NCI-H226 (cell line): Measurements from ENCODE around the gene PARP12.

Source experiments
- DNase-seq: peaks from one replicate; pipeline ENCODE4 v3.0.0-alpha.2; 2015

PARP12 gene

DNA sequence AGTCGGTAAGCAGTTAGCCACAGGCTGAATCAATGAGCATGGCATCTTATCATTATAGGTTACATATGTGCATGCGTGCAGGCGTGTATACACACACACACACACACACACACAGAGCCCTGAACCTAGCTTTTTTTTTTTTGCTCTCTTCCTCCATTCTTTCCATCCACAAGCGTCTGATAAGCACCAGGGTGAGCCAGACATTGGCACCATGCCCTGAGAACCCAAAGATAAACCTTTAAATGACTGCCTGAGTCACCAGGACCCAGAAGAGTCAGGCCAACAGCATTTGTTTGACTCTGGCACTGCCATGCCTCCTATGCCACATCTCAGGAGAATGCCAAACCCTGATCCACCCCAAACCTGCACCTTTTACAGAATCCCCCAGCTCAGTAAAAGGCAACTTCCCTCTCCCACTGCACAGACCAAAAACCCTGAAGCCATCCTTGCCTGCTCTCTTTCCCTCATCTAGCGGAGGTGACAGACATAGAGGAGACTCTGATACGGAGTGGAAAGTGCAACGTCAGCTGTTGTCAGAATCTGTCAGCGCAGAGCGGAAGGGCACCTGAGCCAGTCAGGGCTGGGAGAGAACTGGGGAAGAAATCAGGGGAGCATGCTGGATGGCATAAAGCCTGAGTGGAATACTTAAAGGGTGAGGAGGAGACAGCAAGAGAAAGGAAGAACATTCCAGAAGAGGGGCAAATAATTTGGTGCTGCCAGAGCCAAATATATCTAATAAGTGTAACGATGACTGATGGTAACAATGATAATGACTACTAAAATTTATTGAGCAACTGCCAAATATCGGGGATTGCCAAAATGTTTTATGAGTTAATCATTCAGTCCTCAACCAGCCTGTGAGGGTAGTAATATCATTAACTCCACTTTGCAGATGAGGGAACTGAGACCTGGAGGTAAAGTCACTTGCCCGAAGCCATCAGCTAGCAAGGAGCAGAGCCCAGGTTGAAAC, 3.2 kb downstream of the PARP12 start:
- peak; percentile 97 for DNase-seq

DNA sequence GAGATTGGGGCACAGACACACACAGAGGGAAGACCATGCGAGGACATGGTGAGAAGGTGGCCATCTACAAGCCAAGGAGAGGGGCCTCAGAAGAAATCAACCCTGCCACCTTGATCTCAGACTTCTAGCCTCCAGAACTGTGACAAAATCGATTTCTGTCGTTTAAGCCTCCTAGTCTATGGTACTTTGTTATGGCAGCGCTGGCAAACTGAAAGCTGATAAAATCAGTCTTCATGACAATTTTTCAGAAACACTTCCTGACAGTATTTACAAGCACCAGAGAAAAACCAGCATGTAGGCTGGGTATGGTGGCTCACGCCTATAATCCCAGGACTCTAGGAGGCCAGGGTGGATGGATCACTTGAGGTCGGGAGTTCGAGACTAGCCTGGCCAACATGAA, 4.2 kb downstream of the PARP12 start:
- DNase-seq: no peak

DNA sequence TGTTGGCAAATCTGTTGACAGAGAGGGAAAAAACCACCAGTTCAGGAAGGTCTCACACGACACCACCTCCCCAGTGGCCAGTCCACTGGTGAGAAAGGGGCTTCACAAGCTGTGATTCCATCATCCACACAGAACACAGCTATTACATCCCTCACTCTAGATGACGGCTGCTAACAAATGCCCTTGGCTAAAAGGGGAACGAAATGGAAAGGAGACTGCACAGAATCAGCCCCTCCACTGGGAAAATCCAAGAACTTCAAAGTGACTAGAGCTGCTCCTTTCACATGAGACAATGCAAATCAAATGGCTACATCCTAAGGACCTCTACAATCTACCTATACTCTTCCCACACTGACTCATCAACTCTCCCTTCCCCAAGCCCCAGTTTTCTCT, 5.6 kb downstream of the PARP12 start:
- no peak for DNase-seq

DNA sequence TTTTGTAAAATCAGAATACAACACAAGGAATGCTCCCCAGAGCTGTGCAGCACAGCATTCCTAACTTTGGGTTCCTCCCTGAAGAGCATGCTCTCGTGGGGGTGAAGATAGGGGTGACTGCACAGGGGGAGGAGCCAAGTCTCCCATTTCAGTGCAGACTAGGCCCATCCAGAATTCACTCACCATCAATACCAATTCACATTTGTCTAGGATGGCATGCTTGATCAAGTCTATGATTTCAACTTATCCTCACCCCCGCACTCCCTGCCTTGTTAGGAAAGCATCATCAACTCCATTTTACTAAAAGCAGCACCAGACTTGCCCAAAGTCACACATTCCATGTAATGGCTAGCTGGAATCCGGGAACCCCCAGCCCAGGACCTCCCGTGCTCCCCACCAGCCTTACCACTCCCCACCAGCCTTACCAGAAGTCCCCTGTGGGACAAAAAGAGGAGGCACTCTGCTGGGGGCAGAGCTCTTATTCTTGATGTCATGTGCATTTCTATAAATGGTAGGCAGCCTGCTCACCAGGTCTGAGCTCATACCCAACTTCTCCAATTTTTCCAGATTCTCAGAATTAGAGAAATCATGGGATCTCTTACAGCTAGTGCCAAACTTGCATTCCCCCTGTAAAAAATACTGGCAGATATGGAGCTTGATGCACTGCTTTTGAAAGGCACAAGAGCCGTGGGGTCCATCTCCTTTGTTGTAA, 6.2 kb downstream of the PARP12 start:
- DNase-seq: no peak

DNA sequence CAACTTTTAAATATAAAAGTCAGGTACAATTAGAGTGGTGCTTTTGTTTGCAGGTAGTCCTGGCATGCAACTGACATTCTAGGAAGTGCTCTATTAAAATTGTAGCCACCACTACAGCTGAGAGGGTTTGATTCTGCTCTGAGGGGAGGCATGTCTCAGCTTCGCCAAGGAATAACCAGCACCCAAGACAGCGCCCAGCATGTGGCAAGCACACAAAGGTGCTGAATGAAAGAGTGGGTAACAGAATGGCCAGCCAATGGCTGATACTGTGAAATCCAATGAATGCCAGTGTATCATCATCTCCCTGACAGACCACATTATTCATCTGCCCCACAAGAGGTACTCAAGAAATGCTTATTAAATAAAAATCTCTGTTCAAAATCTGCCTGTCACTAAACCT, 6.9 kb downstream of the PARP12 start:
- no peak for DNase-seq

DNA sequence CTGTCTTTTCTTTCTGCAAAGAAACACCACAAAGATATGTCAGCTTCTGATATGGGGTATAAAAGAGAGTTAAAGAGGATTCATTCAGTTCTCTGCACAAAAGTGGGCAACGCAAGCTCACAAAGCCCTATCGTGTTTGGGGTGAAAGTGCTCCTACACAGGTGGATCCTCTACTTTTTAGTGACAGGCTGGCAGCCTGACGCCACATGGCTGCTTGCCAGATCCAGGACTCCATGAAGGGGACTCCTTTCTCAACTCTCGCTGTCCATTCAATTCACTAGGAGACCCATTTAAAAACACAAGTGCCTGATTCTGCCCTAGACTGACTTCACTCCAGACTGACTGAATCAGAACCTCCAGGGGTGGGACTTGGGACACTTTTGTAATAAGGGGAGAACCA, 8.0 kb downstream of the PARP12 start:
- no peak for DNase-seq

DNA sequence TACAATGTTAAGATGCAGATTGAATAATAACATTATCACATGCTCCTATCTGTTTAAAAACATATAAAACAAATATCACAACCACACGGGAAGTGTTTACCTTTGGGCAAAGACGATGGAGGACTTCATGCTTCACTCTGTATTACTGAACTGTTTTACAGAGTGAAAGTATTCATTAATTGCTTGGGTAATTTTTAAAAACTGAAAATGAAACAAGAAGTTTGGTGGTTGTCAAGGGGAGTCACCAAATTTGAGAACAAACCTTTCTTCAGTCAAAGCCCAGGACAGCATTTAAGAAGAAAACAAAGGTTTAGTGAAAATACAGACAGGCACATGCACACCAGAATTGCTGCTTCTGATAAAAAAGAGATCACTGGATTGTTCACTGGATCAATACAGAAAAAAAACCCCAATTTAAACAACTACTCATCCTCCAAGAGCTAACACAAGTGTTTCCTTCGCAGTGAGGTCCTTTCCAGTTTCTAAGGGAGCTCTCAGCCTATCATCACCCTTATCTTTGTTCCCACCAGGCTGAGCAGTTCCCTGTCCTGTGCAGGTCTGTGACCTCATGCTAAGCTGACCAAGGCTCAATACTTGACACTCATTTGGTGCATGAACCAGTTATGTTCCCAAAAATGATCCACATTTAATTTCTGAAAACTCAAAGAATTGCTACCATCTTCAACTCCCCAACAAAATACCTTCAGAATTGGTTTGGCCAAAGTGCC, 8.8 kb downstream of the PARP12 start:
- no peak for DNase-seq

DNA sequence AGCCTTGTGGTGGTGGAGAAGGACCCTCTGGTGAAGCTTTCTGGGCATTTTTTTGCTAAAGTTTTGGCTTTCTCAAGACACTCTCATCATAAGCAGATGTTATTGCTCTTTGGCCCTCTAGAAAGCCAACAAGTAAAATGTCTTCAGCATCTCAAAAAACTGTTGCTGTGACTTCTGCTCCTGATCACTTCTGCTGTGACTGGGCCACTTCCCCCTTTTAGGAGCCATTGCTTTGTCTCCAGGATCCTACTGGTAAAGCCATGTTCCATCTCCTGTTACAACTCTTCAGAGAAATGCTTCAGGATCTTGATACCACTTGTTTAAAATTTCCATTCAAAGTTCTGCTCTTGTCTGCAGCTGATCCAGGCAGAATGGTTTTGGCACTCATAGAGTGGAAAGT, 10.9 kb downstream of the PARP12 start:
- DNase-seq: no peak

DNA sequence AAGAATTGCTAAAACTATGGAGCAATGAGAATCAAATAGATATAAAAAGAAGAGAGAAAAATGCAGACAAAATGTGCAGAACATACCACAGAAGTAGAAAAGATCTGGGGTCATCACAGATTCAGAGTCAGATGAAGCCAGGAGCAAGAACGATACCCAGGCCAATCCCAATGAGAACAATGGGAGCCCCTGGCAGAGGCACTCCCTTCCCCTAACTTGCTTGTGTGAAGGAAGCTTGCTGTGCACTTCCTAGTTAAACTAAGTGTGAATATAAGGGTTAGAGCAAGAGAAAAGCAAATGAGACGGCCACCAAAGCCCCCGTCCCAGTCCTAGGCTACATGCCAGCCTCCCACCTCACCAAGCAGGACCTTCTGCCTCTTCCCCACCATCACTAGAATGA, 12.7 kb downstream of the PARP12 start:
- no peak for DNase-seq

DNA sequence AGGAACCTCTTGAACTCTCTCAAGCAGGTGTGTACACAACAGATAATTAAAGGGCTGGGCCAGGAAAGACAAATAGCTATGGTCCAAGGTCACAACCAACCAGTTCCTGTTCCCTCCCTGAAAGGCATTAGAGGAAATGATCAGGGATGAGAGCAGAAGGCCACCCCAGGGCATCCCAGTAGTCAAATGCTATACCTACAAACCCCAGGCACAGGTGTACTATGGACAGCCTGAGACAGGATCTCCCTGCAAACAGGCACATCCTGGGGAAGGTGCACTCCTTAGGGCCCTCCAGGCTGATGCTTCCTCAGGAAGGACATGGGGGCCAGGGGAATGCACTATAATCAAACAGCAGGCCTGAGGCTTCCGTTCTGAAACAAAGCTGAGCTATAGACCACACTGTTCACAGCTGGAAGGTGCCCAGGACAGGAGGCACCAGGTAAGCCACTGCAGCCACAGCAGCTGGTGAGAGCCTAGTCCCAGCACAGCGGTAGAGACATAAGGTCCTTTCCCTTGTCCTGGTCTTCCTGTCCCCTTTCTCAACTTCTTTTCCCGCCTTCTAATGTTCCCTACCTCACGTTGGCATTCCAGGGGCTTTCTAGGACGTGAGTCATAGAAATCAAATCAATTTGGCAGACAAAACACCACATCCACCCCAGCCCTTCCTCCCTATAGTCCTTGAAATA, 13.3 kb downstream of the PARP12 start:
- DNase-seq: no peak

DNA sequence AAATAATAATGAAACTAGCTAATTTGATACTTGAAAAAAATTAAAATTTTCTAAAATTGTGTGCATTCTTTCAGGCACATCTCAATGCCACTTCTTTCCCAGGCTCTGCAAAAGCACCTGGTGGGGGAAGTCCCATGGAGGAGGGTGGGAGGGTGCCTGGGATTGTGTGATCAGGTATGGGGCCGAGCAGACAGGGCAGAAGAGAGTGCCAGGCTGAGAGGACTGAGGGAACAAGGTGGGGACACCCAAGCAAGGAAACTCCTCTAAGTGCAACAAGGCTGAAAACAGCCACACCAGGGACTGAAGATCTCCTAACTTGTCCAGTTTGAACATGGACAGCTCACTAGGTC, 13.8 kb downstream of the PARP12 start:
- no peak for DNase-seq

DNA sequence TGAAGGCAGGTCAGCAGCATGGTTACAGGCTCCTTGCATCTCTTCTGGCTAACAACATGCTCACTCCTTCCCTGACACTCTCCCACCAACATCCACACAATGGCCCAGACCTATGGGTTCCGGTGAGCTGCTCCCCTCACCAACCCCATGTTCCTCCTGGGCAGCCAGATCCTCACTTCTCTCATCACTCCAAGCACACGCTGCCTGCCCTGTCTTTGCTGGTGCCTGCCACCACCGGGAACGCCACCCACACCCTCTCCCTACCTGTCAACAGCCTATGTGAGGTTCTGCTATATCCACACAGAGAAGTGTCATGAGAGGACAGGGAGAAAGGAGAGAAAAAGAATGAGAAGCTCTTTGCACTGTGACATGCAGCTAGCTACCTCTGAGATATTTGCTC, 14.6 kb downstream of the PARP12 start:
- DNase-seq: no peak

DNA sequence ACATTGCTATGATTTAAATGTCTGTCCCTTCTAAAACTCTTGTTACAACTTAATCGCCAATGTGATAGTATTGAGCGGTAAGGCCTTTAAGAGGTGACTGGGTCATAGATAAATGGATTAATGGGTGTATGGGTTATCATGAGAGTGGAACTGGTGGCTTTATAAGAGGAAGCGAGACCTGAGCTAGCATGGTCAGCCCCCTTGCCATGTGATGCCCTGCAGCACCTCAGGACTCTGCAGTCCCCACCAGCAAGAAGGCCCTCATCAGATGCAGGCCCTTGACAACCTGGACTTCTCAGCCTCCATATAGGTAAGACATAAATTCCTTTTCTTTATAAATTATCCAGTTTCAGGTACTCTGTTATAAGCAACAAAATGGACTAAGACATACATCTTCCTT, 15.6 kb downstream of the PARP12 start:
- DNase-seq: no peak

DNA sequence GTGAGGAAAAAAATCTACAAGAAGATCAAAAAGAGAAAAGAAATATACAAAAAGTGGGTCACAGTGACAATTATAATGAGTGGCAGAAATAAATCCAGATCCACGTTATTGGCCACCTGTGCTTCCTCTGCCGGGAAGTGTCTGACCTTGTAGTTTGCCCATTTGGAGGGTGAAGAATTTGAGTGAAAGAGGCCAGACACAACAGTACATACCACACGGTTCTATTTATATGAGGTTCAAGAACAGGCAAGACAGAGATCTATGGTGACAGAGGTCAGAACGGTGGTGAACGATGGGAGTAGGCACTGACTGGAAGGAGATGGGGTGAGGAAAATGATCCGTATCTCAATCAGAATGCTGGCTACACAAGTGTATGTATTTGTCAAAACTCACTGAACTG, 17.1 kb downstream of the PARP12 start:
- DNase-seq: no peak

DNA sequence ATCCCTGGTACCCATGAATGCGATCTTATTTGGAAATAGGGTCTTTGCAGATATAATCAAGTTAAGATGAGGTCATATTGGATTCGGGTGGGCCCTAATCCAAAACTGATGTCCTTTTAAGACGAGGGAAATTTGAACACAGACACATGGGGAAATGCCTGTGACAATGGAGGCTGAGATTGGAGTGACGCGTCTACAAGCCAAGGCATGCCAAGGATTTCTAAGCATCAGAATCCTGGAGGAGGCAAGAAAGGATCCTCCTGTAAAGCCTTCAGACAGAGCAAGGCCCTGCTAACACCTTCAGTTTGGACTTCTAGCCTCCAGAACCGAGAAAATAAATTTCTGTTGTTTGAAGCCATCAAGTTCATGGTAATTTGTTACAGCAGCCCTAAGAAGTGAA, 18.5 kb downstream of the PARP12 start:
- DNase-seq: no peak

DNA sequence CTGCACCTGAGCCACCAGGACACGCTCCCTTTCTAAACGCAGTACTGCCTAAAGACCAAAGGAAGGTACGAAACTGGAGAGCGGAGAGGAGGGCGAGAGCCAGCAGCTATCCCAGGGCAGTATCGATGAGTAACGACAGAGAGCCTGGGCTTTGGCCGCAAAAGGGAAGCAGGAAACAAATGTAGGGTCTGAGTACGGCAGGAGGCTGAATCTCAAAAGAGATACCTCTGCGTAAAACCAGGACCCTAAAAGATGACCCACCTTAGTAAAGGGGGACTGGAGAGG, 20.4 kb downstream of the PARP12 start:
- DNase-seq: no peak

DNA sequence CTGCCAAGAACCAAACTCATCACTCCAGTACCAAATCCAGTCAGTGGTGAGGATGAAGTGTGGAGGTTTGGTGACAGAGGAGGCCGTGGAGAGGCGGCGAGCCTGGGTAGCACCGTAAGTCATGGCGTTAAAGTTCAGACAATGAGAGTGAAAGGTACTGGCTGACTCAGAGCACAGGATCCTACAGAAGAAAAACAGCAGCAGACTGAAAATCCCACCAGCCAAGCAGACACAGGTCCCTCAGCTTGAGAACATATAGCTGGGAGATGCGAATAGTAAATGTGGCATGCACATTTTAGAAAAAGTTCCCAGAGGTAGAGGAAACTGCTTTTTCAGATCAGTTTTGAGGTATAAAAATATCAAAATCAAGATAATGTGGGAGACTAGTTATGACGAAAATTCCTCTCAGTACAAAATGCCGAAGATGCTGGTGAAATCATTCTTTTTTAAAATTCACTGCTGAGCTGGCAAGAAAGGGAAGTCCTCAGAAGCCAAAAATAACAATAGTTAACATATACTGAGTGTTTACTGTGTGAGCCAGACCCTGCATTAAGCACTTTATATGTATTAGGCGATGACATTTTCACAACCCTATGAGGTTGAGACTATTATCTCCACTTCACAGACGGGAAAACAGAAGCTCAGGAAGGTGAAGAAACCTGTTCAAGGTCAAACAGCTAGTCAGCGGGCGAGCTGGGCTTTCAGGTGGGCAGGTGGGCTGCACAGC, 20.9 kb downstream of the PARP12 start:
- DNase-seq: no peak

DNA sequence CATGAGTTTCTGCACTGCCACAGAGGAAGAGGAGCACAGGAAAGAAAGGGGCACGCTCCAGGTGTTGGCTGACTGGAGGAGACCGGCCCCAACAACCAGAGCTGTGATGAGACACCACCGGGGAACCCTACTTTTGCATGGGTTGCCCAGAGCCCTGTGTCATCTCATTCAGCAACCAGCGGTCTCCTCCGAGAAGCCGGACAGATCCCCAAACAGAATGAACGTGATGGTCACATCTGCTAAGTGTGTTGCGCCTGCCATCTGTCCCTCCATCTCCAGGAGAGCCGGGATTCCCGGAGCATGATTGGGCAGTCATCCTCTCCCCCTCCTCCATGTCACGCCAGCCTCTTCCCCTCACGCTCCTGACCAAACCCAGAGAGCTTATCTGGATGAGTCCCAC, 22.9 kb downstream of the PARP12 start:
- DNase-seq: no peak

DNA sequence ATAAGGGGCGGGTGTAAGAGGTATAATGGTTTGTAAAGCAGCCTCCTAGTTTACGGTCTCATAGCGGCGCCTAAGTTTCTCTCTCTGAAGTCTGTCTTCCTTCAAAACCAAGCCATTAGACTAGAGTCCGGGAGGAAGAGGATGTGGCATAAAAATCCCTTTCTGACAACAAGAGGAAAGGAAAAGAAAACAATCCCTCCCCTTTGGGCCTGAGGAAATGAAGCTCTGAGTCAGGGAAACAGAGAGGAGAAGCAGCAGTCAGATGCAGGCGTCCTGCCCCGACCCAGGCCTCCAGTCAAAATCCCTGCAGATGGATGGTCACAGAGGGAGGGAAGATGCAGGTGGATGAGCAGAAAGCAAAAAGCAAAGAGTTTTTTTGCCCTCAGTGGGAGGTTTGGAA, 23.7 kb downstream of the PARP12 start:
- DNase-seq: no peak

DNA sequence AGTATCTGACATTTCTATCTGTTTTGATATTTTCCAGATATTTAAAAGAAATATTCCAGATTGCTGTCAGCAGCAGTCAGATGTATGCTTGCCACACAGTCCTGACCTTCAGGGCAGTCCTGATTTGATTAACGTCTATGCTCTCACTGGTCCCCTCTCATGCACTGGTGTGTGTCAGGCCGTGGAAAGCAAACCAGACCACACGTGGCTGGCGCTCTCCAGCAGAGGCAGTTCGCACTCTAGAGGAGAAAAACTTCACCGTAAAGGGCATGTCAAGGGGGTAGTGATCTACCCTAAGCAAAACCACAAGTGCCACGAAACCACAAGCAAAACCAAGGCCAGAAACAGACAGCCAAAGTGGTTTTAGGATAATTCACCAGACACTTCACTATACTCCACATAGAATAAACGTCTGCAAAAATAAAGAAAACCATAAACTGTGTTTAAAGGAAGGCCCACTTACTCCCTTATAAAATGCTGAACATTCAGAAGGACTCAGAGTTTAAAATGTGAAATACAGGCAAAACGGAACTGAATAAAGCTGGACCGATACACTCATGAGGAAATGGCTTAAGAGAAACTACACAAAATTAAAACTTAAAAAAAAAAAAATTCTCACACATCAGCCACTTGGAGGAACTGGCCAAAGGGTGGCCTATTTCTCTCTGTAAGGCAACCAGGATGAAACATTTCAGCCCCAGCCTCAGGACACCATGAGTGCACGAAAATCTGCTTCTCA, 26.4 kb downstream of the PARP12 start:
- no peak for DNase-seq

DNA sequence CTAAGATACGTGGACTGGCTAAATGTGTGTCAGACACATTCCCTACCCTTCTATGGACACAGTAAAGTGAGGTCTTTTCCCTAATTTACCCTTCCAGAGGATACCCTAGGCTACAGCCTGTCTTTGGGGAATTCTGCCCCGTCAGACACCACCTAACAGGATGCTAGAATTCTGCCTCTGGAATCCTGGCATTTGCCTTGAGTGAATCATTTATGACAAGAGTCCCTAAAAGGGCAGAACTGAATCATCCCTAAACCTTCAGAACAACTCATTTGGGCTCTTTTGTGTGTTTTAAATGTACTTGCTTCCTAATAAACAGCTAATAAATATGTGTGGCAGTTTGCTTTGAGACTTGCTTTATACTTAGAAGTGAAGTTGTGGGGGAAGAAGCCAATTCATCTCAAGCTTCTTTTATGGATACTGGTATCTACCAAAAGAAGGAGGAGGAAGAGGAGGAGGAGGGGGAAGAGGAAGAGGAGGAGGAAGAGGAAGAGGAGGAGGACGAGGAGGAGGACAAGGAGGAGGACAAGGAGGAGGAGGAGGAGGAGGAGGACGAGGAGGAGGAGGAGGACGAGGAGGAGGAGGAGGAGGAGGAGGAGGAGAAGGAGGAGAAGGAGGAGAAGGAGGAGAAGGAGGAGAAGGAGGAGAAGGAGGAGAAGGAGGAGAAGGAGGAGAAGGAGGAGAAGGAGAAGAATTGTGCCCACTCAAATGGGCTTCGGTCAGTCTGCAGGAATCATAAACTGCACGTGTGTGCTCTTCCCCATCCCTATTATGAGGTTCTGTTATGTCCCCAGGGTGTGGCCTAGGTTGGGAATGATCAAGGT, 27.1 kb downstream of the PARP12 start:
- peak; percentile 68 for DNase-seq
